GDM1 (cell line): Measurements from ENCODE around the gene BRSK1.
A peak's percentile ranks its signal among the peaks of the same experiment; 100 is the strongest.
"Not testable (repeated sequence)": the region's sequence is repeated elsewhere in the genome, so short reads cannot be mapped to it uniquely, and the experiment has no call there.

ENCODE experiments used
- DNase-seq: peaks from one replicate; lab custom pipeline; 2025; lab: John Stamatoyannopoulos, UW

The BRSK1 gene

DNA sequence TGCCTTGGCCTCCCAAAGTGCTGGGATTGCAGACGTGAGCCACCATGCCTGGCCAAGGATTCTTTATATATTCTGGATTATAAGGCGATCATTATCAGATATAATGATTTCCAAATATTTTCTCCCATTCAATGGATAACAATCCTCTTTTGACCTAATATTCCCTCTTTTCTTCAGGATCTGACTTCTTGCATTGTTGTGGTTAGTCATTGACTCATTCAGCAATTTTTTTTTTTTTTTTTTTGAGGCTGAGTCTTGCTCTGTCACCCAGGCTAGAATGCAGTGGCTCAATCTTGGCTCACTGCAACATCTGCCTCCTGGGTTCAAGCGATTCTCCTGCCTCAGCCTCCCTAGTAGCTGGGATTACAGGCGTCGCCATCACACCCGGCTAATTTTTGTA is 46.0 kb downstream of the BRSK1 start:
- not testable (repeated sequence) for DNase-seq

DNA sequence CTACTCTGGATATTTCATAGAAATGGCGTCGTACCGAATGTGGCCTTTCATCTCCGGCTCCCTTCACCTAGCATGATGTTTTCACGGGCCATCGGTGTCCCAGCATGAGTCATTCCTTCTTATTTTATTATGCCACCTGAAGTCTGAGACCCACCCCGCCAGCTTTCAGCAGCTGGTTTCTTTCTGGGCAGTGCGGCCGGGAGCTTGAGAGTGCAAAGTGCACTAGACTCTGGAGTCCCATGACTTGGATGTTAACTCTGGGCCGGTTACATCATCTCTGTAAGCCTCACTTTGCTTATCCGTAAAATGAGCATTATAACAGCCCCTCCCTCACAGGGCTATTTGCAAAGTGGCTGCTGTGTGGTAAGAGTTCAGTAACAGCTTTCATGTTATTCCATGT is 50.1 kb downstream of the BRSK1 start:
- no peak for DNase-seq

DNA sequence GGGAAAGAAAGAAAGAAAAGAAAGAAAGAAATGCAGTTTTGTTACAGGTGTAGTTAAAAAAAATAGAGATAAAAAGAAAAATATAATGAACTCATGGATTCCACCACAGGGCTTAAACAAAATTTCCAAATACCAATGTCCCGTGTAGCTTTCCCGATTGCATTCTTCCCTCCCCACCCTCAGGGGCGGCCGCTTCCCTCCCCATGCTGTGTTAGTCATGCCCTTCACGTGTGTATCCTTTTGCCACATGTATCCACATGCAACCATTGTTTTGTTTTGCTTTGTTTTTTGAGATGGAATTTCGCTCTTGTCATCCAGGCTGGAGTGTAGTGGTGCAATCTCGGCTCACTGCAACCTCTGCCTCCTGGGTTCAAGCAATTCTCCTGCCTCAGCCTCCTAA is 52.3 kb downstream of the BRSK1 start:
- DNase-seq = no peak

DNA sequence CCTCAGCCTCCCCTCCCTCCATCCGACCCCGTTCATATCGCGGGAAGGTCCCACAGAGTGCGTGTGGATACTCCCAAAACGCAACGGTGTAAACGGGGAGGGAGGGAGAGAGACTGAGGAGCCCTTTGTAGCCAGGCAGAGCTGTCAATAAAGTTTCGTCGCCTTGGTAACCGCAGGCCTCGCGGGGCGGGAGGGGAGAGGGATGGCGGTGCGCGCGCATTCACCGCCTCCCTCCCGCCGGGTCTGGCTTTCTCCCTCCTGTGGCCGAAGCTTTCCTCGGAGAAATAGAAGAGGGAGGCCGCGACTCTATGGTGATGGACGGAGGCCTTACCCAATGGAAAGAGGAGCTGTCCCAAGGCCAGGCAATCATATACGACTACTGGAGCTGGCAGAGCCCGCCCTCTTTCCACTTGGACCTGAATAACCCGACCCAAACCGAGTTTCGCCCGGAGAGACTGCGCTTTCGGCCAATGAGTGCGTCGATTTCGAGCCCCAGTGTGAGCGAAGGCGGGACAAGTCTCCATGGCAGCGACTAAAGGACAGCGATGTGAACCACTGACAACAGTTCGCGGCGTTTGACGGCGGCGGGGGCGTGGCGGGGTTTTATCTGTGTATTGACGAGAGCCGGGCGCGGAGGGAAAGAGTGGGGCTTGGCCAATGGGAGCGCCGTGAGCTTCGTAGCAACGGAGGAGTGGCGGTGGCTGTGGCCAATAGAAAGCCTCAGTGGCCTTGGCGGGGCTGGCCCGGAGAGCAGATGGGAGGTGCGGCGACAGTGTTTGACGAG is 55.5 kb downstream of the BRSK1 start, which contains the start of gene KMT5C:
Gene KMT5C, plus strand, starts transcription at position 772 of the 784 bp plus-strand sequence. CDS start 2,061 bp downstream, outside the sequence.
- DNase-seq = peak; percentile 100

DNA sequence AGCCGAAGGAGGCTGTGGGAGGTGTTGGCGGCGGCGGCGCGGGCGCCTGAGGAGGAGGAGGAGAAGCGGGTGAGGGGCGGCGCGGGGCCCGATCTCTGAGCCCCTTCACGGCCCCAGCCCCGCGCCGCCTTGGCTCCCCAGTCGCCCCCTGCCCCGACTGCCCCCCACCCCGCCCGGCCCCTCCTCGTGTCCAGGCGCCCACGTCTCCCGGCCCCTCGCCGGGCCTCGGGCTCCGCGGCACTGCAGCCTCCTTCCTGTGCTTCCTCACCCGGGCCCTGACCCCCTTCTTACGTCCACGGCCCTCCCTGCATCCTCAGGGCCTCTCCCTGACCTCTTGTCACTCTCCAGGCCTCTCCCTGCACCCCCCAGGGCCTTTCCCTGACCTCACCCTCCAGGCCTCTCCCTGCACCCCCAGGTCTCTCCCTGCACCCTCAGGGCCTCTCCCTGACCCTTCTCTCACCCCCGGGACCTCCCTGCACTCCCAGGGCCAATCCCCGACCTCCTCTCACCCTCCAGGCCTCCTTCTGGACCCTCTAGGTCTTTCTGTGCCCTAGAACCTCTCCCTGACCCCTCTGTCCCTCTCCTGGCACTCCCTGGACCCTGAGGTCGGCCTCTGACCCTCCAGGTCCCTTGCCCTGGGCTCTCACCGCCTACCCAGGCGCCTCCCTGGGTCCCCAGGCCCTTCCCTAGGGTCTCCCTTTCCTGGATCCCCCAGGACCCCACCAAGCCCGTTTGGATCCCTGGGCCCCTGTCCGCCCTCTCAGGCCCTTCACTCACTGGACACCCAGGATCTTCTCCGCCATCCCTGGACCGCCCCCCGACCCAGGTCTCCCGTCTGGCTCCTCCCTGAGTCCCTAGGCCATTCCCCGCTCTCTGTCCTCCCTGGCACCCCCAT is 56.3 kb downstream of the BRSK1 start:
- DNase-seq = no peak

DNA sequence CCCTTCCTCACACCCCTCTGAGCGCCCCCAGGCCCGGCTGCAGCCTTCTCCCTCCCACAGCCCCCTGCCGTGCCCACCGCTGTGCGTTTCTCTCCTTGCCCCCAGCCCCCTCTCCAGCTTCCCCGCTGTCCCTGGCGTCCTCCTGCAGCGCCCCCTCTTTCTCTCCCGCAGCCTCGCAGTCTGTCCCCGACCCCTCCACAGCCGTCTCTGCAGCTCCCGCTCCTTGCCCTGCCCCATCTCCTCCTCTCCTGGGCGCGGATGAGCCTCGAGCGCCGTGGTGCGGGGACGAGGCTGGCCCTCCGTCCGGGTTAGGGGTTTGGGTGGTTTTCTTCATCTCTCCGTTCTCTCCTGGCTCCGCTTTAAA is 57.0 kb downstream of the BRSK1 start:
- DNase-seq = no peak

DNA sequence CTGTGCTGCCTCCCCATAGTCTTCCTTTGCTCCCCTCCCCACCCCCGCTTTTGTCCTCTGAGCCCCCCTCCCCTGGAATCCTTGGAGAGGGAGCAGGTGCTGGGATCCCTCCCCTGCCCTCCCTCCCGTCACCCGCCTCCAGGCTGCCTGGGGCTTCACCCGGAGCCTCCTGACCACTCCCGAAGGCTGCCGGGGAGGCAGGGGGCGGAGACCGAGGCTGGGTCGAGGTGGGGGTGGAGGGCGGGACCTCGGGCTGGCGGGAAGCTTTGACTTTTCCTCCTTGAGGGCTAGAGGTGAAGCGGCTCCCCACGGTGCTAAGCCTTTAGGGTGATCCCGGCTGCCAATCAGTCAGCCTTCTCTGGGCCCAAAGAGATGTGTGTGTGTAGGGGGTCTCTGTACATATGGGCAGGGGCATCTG is 57.4 kb downstream of the BRSK1 start:
- DNase-seq = peak; percentile 42

DNA sequence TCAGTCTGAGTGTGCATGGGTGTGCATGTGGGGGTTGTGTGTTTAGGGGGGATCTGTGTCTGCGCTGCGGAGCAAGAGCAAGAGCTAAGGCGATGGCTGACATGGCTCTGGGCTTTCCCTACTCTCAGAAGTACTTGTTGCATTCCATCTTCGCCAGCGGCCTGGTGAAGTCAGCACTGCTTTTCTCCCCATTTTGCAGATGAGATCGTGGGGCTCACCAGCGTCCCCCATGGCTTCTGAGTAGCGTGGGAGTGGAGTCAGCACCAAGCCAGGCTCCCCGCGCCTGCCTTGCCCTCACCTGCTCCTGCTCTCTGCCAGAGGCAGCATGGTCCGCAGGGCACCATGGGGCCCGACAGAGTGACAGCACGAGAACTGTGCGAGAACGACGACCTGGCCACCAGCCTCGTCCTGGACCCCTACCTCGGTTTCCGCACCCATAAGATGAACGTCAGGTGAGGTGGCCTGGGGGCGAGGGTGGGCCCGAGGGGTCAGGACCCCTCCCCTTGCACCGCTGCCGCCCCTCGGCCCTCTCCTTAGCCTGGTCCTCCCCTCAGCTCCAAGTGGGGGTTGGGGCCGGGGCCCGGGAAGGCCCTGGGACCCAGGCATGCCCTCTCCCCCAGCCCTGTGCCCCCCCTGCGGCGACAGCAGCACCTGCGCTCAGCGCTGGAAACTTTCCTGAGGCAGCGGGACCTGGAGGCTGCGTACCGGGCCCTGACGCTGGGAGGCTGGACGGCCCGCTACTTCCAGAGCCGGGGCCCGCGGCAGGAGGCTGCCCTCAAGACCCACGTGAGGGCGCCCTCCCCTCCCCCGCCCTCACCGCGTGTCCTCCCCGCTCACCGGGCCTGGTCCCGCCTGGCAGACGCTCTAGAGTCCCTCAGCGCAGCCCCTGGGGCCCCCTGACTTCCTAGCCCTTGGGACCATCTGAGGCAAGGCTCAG is 58.1 kb downstream of the BRSK1 start:
- DNase-seq = no peak

DNA sequence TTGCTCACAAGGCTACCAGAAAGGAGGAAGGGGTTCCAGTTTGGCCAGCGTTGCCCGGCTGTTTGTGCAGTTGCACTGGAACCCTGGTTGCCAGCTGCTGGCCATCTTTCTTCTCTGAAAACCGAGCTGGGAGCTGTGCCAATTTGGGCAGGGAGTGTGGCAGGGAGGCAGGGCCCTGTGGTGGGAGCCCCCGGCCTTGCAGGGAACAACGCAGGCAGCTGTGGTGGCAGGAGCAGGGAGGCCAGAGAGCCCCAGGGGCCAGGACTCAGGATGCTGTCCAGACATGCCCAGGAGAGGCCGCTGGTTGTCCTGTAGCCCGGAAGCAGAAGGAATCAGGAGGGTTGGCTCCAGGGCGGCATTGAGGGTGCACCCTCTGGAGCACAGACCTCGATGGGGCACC is 60.6 kb downstream of the BRSK1 start:
- no peak for DNase-seq

DNA sequence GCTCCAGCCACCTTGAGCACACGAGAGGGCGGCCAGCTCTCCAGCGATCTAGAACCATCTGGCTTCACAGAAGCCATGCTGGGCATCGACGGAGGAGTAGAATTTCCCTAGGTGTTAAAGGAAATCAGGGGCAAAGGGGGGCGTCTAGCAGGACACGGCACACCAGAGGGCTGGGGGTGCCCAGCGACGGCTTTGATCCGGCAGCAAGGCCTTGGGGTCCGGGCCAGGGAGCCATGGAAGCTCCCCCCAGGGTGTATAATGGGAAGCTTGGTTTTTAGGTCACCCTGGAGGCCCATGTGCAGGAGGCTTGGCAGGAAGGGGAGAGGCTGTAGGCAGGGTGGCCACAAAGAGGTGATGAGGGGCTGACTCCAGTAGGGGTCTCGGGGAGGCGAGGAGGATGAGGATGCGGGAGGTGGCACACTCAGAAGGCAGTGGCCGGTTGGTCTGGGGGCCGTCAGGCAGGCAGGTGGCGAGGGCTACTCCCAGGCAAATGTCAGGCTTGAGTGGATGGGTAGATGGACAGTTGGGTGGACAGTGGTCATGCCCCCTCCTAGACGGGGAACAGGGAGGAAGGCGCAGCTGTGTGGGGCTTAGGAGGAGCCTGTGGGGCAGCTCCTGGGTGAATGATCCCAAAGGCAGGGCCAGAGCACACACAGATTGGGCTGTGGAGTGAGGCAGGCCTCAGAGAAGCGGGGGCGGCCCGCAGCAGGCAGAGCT is 61.5 kb downstream of the BRSK1 start:
- DNase-seq = no peak

DNA sequence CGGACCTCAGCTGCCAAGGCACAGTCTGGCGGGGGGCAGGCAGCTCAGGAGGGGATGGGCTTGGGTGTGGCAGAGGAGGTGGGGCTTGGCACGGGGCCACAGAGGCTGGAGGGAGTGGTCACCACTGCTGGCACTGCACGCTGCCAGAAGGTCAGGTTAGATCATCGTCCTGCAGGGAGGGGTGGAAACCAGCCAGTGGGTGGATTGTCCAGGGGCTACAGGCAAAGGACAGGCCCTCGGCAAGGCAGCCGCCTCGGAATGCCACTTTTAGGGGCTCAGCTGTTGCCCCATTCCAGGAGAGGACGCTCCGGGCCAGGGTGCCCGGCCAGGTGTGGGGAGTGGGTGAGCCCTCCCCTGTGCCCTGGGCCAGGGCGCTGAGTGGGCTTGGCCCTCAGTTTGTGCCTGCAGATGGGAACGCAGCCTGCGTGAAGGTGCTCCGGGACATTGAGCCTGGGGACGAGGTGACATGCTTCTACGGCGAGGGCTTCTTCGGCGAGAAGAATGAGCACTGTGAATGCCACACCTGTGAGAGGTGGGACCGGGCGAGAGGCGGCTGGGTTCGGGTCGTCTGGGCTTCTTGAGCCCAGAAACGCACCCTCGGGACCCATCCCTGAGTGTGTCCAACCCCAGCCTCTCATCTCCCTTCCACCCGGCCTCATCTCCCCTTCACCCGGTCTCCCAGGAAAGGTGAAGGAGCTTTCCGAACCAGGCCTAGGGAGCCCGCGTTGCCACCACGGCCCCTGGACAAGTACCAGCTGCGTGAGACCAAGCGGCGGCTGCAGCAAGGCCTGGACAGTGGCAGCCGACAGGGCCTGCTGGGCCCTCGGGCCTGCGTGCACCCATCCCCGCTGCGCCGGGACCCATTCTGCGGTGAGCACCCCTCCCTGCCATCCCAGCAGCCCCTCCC is 62.3 kb downstream of the BRSK1 start:
- no peak for DNase-seq

DNA sequence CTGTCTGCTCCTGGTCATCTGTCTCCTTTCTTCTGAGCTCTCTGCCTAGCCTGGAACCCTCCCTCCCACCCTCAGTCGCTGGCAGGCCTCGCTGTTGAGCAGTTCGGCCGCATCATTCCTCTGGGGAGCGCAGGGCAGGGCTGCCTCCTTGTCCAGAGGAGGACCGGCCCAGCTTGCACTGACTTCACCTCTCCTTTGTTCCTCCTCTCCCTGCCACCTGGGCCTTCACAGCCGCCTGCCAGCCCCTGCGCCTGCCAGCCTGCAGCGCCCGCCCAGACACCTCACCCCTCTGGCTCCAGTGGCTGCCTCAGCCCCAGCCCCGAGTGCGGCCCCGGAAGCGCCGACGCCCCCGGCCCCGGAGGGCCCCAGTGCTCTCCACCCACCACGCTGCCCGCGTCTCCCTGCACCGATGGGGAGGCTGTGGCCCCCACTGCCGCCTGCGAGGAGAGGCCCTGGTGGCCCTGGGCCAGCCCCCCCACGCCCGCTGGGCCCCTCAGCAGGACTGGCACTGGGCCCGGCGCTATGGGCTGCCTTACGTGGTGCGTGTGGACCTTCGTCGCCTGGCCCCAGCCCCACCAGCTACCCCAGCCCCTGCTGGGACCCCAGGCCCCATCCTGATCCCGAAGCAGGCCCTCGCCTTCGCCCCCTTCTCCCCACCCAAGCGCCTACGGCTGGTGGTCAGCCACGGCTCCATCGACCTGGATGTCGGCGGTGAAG is 63.1 kb downstream of the BRSK1 start:
- no peak for DNase-seq

DNA sequence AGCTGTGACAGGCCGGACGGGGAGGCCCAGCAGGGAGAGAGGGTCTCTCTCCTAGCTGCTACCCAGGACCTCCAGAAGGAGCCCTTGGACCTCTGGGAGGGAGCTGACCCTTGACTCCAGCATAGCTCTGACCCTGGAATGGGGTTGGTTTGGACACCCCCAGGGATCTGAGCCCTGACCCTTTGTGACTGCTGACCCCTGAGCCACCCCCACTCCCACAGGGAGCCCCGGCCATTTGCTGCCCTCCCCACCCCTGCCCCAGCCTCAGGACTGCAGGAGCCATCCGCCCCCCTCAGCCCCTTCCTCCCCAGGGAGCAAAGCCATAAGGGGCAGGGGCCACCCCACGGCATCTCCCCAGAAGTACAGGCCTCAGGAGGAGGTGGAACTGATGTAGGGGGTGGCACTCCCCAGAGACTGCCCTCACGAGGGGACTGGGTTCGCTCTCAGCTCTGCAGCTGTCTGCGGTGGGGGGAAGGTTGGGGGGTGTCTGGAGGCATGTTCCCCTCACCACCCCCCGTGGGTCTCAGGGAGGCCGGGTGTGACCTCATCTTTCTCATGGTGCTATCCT is 63.7 kb downstream of the BRSK1 start:
- no peak for DNase-seq

DNA sequence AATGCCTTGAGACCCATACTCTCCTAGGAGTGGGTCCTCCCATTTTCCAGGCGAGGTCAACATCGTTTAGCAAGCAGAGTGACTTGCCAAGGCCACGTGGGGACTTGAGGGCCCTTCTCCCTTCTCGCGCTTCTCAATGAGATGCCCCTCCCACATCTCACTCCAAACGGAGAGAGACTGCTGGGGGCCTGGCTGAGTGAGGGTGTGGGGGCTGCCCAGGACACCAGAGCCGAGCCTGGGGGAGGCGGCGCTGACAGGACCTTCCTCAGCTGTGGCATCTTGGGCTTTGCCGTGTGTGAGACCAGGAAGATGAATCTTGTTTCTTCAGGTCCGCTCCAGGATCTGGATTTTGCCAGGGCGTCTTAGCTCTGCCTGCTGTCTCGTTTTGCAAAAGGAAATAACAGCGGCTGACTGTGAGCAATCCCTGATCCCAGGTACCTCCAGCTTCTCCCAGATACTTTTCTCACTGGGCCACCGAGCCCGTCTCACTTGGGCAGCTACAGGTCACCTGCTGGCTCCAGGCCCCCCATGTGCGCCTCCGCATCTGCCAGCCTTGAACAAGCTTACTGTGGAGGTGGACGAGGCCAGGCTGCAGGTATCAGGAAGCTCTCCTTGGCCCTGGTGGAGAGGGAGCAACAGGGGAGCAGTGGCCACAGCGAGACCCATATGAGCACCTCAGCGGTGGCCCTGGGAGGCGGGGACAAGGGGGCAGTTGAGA is 64.7 kb downstream of the BRSK1 start:
- DNase-seq = no peak

DNA sequence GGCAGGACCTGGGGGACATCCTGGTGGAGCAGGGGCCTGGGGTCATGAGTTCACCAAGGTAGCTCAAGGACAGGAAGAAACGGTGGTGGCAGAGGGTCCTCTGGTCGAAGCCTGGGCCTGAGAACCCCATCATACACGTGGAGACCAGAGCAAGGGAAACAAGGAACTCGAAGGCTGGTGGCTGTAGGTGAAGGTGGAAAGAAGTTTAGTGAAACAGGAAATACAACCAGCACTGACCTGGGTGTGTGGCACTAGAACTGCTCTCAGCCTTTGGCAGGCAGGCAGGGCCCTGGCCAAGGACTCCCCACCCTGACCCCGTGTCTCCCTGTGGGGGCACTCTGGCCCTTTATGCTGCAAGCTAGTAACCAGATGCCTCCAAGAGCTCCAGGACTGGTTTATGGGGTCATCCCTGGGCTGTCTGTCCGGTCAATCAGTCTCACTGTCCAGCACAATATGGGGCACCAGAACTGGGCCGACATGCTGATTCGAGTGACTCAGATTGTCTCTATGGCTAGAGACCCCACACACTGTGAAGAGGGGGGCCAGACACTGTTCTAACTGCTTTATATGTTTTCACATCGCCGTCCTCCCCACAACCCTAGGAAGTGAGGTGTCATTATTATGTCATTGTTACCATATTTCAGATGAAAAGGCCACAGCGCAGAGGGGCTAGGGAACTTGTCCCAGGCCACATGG is 67.0 kb downstream of the BRSK1 start:
- no peak for DNase-seq

DNA sequence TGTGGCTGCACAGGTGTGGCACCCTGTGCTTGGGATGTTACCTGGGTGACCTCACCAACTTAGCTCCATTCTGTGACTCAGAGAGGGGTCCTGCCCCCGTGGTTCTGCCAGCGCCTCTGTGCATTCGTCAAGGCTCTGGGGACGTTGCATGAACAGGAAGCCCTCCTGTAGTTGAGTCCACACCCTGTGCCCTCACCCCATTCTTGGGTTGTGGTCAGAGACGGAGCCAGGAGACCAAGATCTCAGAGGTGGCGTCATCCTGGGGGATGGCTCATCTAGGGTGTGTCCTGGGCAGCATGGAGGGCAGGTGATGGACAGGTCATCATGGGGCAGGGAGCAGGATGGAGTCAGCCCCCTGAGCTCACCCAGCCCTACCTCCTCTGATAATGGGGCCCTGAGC is 68.2 kb downstream of the BRSK1 start:
- no peak for DNase-seq

DNA sequence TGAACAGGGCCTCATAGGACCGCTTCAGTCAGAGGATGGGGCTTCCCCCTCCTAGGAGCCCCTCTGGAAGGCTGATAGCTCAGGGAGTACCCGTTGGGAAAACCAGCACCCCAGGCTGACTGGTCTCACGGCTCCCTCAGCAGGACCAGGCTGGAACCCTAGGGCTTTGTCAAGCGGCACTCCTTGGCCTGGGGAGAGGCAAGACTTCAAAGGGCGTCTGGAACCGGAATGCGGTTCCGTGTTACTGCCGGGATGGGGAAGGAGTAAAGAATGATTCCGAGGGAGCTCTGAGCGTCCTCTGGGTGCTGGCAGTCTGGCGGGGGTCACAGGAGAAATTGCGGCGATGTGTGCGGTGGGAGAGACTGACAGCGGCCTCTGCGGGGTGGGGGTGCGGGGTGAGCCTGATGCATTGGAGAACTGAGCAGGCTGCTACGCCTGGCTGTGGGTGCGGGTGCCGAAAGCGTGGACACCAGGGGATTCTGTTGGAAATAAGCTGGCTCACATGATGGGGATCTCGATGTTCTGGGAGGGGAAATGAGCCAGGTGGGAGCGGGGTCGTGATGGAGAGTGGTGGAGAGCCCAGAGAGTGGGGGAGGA is 68.8 kb downstream of the BRSK1 start:
- DNase-seq = no peak

DNA sequence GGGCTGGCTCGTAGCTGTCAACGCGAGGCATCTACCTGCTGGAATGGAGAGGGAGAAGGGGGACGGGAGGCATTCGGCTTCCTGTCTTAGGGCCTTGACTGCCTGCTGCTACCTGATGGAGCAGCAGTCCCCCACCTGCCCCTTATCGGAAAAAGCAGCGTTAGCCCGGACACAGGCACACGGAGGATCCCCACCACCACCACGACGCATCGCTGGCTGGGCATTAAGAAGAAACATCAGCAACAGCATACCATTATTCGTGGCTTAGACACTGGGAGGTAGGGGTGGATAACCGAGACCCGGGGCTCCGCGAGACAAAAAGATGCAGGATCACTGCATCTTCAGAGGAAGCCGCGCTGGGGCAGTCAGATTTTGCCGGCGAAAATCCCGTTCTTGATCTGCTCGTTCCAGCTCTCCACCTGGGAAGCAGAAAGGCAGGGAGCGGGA is 69.6 kb downstream of the BRSK1 start:
- DNase-seq = no peak
